Stomach (tissue), 4 donors: ENCODE data around the gene NRCAM.

Experiments
- EP300 ChIP-seq: sonication (generic); formaldehyde crosslinking; IDR thresholded peaks from one replicate; pipeline ENCODE4 v1.6.1; 2017; ENCODE audit warnings: antibody characterized with exemption
- TF ChIP-seq, protein P1 (sequence below), 7 experiments: fragments of 450-650 bp in 4 of 7; fragments of 200-600 bp in 3 of 7; sonication (generic) in 3 of 7; IDR thresholded peaks; one replicate each; pipeline ENCODE4 v1.5.1; 2016 to 2019; ENCODE audit warnings: antibody characterized with exemption in 7 of 7, control low read depth in 2 of 7, mild to moderate bottlenecking in 1 of 7

DNA sequence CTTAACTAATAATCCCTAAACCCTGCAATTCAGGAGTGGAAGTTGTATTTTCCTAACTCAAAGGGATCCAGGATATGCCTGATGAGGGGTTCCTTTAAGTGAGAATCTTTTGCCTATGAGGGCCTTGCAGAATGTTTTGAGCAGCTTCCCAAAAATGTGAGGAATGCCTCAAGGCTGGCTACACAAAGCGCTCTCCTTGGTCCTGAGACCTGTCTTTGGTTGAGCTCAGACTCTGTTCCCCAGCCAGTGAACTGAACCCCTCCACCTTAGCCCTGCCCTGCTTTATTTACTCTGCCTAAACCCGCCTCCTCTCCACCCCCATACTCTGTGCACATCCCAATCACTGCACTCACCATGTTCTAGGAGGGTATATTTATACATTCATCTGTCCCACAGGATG is 108.6 kb downstream of the NRCAM start:
- TF ChIP-seq, protein P1, sequence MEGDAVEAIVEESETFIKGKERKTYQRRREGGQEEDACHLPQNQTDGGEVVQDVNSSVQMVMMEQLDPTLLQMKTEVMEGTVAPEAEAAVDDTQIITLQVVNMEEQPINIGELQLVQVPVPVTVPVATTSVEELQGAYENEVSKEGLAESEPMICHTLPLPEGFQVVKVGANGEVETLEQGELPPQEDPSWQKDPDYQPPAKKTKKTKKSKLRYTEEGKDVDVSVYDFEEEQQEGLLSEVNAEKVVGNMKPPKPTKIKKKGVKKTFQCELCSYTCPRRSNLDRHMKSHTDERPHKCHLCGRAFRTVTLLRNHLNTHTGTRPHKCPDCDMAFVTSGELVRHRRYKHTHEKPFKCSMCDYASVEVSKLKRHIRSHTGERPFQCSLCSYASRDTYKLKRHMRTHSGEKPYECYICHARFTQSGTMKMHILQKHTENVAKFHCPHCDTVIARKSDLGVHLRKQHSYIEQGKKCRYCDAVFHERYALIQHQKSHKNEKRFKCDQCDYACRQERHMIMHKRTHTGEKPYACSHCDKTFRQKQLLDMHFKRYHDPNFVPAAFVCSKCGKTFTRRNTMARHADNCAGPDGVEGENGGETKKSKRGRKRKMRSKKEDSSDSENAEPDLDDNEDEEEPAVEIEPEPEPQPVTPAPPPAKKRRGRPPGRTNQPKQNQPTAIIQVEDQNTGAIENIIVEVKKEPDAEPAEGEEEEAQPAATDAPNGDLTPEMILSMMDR (IDR thresholded peaks at IDR 0.05) = no peak
- TF ChIP-seq EP300 = no peak
